ENCODE measurements around the gene PPL.
"Not testable (repeated sequence)": the region's sequence is repeated elsewhere in the genome, so short reads cannot be mapped to it uniquely, and the experiment has no call there.

The PPL gene

DNA sequence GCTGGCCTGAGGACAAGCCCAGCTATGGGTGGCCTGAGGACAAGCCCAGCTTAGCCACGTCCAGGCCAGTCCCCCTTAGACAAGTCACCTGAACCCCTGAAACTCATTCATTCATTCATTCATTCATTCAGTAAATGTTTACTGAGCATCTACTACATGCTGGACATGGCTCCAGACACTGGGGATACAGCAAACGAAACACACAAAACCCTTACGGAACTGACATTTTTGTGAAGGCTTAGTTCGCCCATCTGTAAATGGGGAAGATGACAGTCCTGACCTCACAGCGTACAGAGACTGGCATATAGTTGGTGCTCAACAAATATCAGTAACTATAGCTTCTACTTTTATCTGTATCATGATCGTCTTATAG is 37.5 kb downstream of the PPL start:
- TF ChIP-seq, protein P1, sequence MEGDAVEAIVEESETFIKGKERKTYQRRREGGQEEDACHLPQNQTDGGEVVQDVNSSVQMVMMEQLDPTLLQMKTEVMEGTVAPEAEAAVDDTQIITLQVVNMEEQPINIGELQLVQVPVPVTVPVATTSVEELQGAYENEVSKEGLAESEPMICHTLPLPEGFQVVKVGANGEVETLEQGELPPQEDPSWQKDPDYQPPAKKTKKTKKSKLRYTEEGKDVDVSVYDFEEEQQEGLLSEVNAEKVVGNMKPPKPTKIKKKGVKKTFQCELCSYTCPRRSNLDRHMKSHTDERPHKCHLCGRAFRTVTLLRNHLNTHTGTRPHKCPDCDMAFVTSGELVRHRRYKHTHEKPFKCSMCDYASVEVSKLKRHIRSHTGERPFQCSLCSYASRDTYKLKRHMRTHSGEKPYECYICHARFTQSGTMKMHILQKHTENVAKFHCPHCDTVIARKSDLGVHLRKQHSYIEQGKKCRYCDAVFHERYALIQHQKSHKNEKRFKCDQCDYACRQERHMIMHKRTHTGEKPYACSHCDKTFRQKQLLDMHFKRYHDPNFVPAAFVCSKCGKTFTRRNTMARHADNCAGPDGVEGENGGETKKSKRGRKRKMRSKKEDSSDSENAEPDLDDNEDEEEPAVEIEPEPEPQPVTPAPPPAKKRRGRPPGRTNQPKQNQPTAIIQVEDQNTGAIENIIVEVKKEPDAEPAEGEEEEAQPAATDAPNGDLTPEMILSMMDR (IDR thresholded peaks at IDR 0.05; ENCODE audit: low read depth, low read length, missing control alignments), result no peak
- H3K27me3 ChIP-seq (replicated peaks), result peaks cover 4% of the 10 kb centered on the region
- in situ Hi-C loops (cut with HindIII; ENCODE audit: low pct_ligation_motif_present, low sequenced_read_pairs), result no loop called here
- no peak for DNase-seq
- H3K4me3 ChIP-seq (ENCODE audit: low read depth, low read length), result no peak overlapping the region
- H3K36me3 ChIP-seq (replicated peaks), result no peaks in the 10 kb centered on the region
- no peak overlapping the region for H3K27ac ChIP-seq

DNA sequence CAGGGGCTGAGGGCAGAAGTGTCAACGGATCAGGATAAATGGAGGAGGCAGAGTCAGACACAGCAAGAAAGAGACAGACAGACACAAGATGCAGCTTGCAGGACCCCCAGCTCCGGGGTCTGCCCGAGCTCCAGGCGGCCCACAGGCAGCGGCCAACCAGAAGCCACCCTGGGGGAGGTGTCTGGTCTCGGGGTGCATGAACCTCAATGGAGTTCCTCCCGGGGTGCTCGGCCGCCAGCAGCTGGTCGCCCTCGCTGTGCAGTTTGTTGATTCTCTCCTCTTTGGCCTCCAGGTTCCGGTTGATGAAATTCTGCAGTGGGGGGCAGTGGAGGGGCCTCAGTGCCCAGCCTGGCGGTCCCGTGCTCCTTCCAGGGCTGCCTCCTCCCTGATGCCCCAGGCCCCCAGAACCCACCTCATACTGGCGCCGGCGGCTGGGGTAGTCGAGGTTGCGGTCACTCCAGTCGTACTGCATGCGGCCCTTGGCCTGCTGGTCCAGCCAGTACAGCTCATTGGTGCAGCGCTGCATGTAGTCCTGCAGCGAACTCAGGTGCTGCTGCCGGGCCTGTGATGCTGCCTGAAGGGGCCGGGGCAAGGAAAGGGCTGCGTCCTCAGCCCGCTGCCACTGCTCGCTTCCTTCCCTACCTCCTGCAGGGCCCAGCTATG is 38.0 kb downstream of the PPL start:
- no peak overlapping the region for H3K27ac ChIP-seq
- DNase-seq, result no peak
- TF ChIP-seq, protein P1 (IDR thresholded peaks at IDR 0.05; ENCODE audit: low read depth, low read length, missing control alignments), result no peak
- peaks cover 1% of the 10 kb centered on the region for H3K27me3 ChIP-seq (replicated peaks)
- in situ Hi-C loops (cut with HindIII; ENCODE audit: low pct_ligation_motif_present, low sequenced_read_pairs), result no loop called here
- H3K4me3 ChIP-seq (ENCODE audit: low read depth, low read length), result no peak overlapping the region
- no peaks in the 10 kb centered on the region for H3K36me3 ChIP-seq (replicated peaks)

DNA sequence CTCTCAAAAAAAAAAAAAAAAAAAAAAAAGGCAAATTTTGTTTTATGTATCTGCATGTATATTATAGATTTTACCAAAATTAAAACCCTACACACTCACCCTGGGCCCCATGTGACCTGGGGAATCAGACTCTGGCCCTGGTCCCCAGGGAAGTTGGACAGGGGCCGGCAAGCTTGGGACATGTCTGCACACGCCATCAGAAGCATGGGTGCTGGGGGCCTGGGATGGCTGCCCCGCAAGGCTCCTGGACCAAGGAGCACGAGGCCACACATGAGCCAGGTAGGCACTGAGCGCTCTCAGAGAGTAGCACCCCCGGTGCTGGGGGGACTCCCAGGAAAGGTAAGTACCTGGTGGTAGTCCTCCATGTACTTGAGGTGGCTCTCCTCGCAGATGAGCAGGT is 39.6 kb downstream of the PPL start:
- Histone ChIP-seq H3K27me3 (replicated peaks) (no peaks in the 10 kb centered on the region), H3K27ac (no peak overlapping the region), H3K4me3 (ENCODE audit: low read depth, low read length) (no peak overlapping the region), H3K36me3 (replicated peaks) (no peaks in the 10 kb centered on the region)
- in situ Hi-C loops (cut with HindIII; ENCODE audit: low pct_ligation_motif_present, low sequenced_read_pairs), result no loop called here
- TF ChIP-seq, protein P1 (IDR thresholded peaks at IDR 0.05; ENCODE audit: low read depth, low read length, missing control alignments), result no peak
- no peak for DNase-seq

DNA sequence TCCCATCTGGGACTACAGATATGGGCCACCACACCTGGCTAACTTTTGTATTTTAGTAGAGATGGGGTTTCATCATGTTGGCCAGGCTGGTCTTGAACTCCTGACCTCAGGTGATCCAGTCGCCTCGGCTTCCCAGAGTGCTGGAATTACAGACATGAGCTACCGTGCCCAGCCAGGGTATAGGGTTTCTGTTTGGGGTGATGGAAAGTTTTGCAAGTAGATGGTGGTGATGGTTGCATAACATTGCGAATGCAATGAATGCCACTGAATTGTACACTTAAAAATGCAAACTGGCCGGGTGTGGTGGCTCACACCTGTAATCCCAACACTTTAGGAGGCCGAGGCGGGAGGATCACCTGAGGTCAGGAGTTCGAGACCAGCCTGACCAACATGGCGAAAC is 40.2 kb downstream of the PPL start:
- in situ Hi-C loops (cut with HindIII; ENCODE audit: low pct_ligation_motif_present, low sequenced_read_pairs), result not testable (repeated sequence)

DNA sequence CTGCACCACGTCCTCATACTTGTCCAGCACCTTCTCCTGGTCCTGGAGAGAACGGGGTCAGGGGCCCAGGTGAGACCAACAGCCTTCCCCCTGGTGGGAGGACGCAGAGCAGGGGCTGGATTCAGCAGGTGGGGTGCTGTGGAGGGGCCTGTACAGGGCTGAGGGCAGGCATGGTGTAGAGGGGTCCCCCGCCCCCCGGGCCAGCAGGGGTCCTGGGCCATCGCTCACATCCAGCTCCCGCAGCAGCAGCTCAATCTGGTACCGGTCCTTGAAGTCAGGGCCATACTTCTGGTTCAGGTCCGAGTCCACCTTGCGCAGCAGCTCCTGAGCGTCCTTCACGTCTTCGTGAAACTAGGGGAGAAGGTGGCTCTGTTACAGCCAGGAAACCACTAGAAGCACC is 41.6 kb downstream of the PPL start:
- TF ChIP-seq, protein P1 (IDR thresholded peaks at IDR 0.05; ENCODE audit: low read depth, low read length, missing control alignments), result no peak
- Histone ChIP-seq H3K4me3 (ENCODE audit: low read depth, low read length) (no peak overlapping the region), H3K36me3 (replicated peaks) (no peaks in the 10 kb centered on the region), H3K27me3 (replicated peaks) (no peaks in the 10 kb centered on the region), H3K27ac (no peak overlapping the region)
- in situ Hi-C loops (cut with HindIII; ENCODE audit: low pct_ligation_motif_present, low sequenced_read_pairs), result no loop called here
- DNase-seq, result no peak

More for the DNA sequence above, 40.2 kb downstream of the PPL start:
- not testable (repeated sequence) for H3K4me3 ChIP-seq (ENCODE audit: low read depth, low read length); H3K36me3 ChIP-seq (replicated peaks); H3K27me3 ChIP-seq (replicated peaks); DNase-seq; H3K27ac ChIP-seq

DNA sequence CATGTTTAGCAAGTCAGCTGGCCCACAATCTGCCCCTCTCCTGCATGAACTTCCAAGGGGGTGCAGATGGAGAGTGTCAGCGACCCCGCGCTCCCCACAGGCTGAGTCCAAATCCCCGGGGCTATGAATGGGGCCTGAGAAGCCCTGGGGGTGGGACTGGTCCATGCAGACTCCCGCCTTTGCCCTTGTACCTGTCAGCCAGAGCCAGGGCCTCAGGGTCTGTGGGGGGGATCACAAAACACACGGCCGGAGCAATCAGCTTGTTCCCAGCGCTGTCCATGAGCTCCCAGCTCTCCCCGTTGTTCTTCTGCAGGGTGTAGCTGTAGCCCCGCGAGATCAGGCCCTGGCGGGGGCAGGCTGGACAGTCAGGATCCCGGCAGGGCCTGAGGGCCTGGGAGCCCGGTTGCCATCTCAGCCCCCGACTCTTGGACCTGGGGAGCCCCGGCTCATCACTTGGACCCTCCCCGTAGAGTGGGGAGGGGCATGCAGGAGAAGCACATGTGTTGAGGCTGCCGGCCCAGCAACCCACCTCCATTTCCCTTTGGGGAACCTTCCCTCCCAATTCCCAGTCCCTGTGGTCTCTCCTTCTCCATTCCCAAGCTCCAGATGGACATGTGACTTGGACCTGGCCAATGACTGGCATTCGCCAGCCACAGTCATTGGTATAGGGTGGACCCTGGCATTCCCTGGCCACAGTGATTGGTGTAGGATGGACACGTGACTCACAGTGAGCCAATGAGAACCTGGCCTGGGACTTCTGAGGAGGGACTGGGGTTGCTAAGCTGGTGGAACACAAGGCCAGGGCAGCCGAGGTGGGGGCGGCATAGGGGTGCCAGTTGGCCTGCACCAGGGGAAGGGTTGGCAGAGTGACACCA is 42.4 kb downstream of the PPL start:
- Histone ChIP-seq H3K27me3 (replicated peaks) (no peaks in the 10 kb centered on the region), H3K4me3 (ENCODE audit: low read depth, low read length) (no peak overlapping the region), H3K36me3 (replicated peaks) (no peaks in the 10 kb centered on the region), H3K27ac (no peak overlapping the region)
- in situ Hi-C loops (cut with HindIII; ENCODE audit: low pct_ligation_motif_present, low sequenced_read_pairs), result no loop called here
- DNase-seq, result no peak
- TF ChIP-seq, protein P1 (IDR thresholded peaks at IDR 0.05; ENCODE audit: low read depth, low read length, missing control alignments), result no peak

Measured in brain microvascular endothelial cell (primary cell).